ENCODE measurements around the gene CRB1. TPM values are rescaled to one million over a fixed set of nuclear protein-coding genes. Genes with fewer than 3 reads are reported as not detected.

CRB1 gene
- total and polyA plus RNA-seq, 2 donors from 2014 or later = 0.16 to 1.2 TPM

DNA sequence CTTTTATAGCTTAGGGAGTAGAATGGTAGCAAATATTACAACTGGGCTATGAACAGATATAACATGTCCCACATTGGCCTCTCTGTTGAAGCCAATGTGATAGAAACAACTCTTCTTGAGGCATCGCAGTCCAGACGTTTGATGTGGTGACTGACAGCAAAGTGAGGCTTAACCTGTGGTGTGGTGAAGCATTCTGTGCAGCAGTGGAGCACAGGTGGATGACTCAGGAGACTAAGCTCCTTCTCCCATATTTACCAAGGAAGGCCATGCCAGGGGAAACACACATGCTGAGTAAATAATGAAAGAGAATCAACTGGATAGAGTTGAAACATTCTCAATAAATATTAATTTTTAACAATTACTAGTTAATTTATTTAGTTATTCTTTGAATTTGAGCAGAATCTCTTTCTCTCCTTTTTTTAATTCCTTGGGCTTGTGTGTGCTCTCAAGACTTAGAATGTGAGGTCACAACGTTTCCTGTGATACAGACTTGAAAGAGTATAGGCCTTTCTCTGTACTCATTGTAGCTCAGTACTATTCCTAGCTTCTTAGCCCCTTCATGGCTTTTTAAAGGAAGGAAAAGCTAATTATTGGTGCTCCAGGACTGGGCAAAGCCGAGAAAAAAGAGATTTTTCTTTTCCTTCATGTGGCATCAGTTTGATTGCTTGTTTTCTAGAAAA, 17.6 kb downstream of the CRB1 start:
- no peaks in the 10 kb centered on the region for H3K4me1 ChIP-seq (ENCODE audit: control insufficient read depth in 2 of 3, insufficient read depth in 2 of 3, low read depth in 1 of 3, low read length in 3 of 3)
- no peaks in the 10 kb centered on the region for H3K9me3 ChIP-seq (ENCODE audit: control insufficient read depth in 2 of 3, insufficient read depth in 1 of 3, low read length in 3 of 3)
- DNase-seq (no peak), FAIRE-seq (no peak)
- H3K27ac ChIP-seq (ENCODE audit: low read depth in 2 of 2, low read length in 2 of 2) = no peak overlapping the region
- H3K4me3 ChIP-seq (ENCODE audit: low read length in 3 of 3) = no peak overlapping the region
- TF ChIP-seq, protein P1, sequence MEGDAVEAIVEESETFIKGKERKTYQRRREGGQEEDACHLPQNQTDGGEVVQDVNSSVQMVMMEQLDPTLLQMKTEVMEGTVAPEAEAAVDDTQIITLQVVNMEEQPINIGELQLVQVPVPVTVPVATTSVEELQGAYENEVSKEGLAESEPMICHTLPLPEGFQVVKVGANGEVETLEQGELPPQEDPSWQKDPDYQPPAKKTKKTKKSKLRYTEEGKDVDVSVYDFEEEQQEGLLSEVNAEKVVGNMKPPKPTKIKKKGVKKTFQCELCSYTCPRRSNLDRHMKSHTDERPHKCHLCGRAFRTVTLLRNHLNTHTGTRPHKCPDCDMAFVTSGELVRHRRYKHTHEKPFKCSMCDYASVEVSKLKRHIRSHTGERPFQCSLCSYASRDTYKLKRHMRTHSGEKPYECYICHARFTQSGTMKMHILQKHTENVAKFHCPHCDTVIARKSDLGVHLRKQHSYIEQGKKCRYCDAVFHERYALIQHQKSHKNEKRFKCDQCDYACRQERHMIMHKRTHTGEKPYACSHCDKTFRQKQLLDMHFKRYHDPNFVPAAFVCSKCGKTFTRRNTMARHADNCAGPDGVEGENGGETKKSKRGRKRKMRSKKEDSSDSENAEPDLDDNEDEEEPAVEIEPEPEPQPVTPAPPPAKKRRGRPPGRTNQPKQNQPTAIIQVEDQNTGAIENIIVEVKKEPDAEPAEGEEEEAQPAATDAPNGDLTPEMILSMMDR (IDR thresholded peaks at IDR 0.05; ENCODE audit: borderline replicate concordance, extremely low read depth, insufficient read depth) = no peak
- no peaks in the 10 kb centered on the region for H3K27me3 ChIP-seq (ENCODE audit: control insufficient read depth, insufficient read depth, low read length)
- H3K36me3 ChIP-seq (ENCODE audit: control insufficient read depth in 2 of 3, insufficient read depth in 3 of 3, low read length in 3 of 3) = no peaks in the 10 kb centered on the region
- intact Hi-C loops (cut with DNase I) = no loop called here
- no peak overlapping the region for H3K9ac ChIP-seq (ENCODE audit: low read length in 3 of 3)

DNA sequence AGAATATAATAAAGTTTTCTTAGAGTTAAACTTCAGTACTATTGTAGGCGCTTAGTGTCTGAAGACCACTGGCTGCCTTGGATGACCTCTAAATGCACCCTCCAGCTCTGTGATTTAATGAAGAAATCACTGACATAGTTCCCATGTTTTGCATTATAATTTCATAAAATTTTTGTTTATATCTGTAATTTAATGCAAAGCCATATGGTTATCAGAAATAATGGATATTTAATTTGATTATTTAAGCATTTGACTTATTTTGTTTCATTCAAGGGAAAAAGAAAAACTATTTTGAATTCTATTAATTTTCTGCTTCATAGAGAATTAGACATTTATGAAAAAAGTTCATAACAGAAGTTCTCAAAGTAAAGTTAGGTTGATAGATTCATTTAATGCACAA, 18.6 kb downstream of the CRB1 start:
- no peak for DNase-seq
- H3K4me3 ChIP-seq (ENCODE audit: low read length in 3 of 3) = no peak overlapping the region
- H3K9me3 ChIP-seq (ENCODE audit: control insufficient read depth in 2 of 3, insufficient read depth in 1 of 3, low read length in 3 of 3) = no peaks in the 10 kb centered on the region
- TF ChIP-seq, protein P1 (IDR thresholded peaks at IDR 0.05; ENCODE audit: borderline replicate concordance, extremely low read depth, insufficient read depth) = no peak
- intact Hi-C loops (cut with DNase I) = no loop called here
- FAIRE-seq = no peak
- H3K27ac ChIP-seq (ENCODE audit: low read depth in 2 of 2, low read length in 2 of 2) = no peak overlapping the region
- H3K4me1 ChIP-seq (ENCODE audit: control insufficient read depth in 2 of 3, insufficient read depth in 2 of 3, low read depth in 1 of 3, low read length in 3 of 3) = no peaks in the 10 kb centered on the region
- no peaks in the 10 kb centered on the region for H3K36me3 ChIP-seq (ENCODE audit: control insufficient read depth in 2 of 3, insufficient read depth in 3 of 3, low read length in 3 of 3)
- H3K9ac ChIP-seq (ENCODE audit: low read length in 3 of 3) = no peak overlapping the region
- no peaks in the 10 kb centered on the region for H3K27me3 ChIP-seq (ENCODE audit: control insufficient read depth, insufficient read depth, low read length)

DNA sequence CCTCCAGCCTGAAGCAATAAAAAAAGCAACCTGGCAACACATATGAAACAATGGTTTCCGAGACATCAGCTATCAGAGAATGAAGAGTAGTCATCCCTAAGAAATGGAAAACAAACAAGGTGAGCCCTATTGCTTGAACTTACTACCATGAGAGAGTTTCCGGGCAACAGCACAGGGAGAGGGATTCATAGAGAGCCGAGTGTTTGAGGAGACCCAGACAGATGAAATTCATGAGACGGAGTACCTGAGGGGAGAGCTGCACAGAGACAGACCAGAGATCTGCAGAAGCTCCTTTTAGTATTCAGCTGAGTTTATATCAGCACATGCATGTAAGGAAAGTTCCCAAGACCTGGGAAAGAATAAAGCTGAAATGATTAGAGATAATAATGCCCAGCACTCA, 19.8 kb downstream of the CRB1 start:
- H3K9me3 ChIP-seq (ENCODE audit: control insufficient read depth in 2 of 3, insufficient read depth in 1 of 3, low read length in 3 of 3) = no peaks in the 10 kb centered on the region
- intact Hi-C loops (cut with DNase I) = no loop called here
- no peak overlapping the region for H3K27ac ChIP-seq (ENCODE audit: low read depth in 2 of 2, low read length in 2 of 2)
- H3K36me3 ChIP-seq (ENCODE audit: control insufficient read depth in 2 of 3, insufficient read depth in 3 of 3, low read length in 3 of 3) = no peaks in the 10 kb centered on the region
- no peaks in the 10 kb centered on the region for H3K4me1 ChIP-seq (ENCODE audit: control insufficient read depth in 2 of 3, insufficient read depth in 2 of 3, low read depth in 1 of 3, low read length in 3 of 3)
- FAIRE-seq = no peak
- DNase-seq = no peak
- H3K9ac ChIP-seq (ENCODE audit: low read length in 3 of 3) = no peak overlapping the region
- no peaks in the 10 kb centered on the region for H3K27me3 ChIP-seq (ENCODE audit: control insufficient read depth, insufficient read depth, low read length)
- no peak overlapping the region for H3K4me3 ChIP-seq (ENCODE audit: low read length in 3 of 3)
- TF ChIP-seq, protein P1 (IDR thresholded peaks at IDR 0.05; ENCODE audit: borderline replicate concordance, extremely low read depth, insufficient read depth) = no peak

DNA sequence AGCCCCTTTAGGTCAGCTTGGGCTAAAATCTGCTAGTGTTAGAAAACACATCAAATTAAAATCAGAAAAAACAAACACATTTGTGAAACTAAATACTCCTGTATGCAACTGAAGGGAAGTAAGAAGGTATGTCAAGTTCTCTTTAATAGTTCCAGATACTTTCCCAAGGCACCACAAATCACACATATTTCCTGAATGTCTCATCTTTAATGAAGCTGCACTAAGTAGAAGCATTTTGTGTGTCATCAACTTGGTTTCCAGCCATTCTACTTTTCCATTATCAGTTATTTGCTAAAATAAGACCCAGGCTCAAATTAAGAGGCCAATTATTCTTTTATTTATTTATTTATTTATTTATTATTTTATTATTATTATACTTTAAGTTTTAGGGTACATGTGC, 34.7 kb downstream of the CRB1 start:
- H3K4me3 ChIP-seq (ENCODE audit: low read length in 3 of 3) = no peak overlapping the region
- TF ChIP-seq, protein P1 (IDR thresholded peaks at IDR 0.05; ENCODE audit: borderline replicate concordance, extremely low read depth, insufficient read depth) = no peak
- FAIRE-seq = no peak

More for the DNA sequence above, 34.7 kb downstream of the CRB1 start:
- Histone ChIP-seq H3K27me3 (ENCODE audit: control insufficient read depth, insufficient read depth, low read length) (no peaks in the 10 kb centered on the region), H3K36me3 (ENCODE audit: control insufficient read depth in 2 of 3, insufficient read depth in 3 of 3, low read length in 3 of 3) (no peaks in the 10 kb centered on the region), H3K27ac (ENCODE audit: low read depth in 2 of 2, low read length in 2 of 2) (no peak overlapping the region), H3K9me3 (ENCODE audit: control insufficient read depth in 2 of 3, insufficient read depth in 1 of 3, low read length in 3 of 3) (no peaks in the 10 kb centered on the region), H3K9ac (ENCODE audit: low read length in 3 of 3) (no peak overlapping the region), H3K4me1 (ENCODE audit: control insufficient read depth in 2 of 3, insufficient read depth in 2 of 3, low read depth in 1 of 3, low read length in 3 of 3) (no peaks in the 10 kb centered on the region)
- no peak for DNase-seq
- intact Hi-C loops (cut with DNase I) = no loop called here

Measured in kidney (tissue), 14 donors.